NOMO-1 treated with dmso at 0.1 percent for 144 hours (cell line): ENCODE results near the gene TRMT1.
"Not testable (repeated sequence)": the region's sequence is repeated elsewhere in the genome, so short reads cannot be mapped to it uniquely, and the experiment has no call there.

Experiments used
- DNase-seq: peaks from one replicate; lab custom pipeline; 2025; ENCODE audit not compliant: unreplicated experiment; lab: John Stamatoyannopoulos, UW

The TRMT1 gene

GRCh38 chr19:13150931-13151604 lies 34.5 kb upstream of the TRMT1 start:
- no peak for DNase-seq

DNA sequence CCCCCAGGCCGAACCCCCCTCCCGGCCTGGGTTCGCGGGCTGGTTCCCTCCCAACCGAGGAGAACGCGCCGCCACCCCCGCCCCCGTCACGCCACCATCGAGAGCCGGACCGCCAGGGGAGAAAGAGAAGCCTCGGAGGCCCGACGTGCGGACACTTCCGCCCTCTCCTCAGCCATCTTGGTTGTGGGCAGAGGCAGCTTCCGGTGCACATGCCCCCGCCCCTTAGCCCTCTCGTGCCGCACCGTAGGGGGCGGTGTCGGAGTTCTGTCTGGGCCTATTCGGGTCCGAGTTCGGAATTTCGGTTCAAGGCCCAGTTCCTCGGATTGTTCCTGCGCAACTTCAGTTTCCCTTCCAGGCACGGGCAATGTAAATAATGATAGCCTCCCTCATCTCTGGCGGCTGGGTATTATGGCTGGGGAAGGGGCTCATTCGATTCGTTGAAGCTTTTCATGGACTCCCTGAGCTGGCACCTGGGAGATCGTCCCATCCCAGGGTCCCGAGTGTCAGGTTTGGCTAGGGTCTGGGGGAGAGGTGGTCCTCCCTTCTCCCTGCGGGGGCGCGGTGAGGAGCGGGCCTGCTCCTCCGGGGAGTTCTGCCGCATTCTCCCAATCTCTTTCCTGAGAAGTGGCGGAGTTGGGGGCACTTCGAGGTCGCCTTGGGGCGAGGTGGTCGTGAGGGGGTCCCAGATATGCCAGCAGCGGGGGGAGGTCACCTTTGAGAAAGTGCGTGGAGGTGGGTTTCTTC lies 33.8 kb upstream of the TRMT1 start, which contains the start of the genes IER2 and STX10:
Gene IER2, plus strand, starts transcription at position 225 of the 744 bp plus-strand sequence. CDS start 2,776 bp downstream, outside the sequence.
Gene STX10, minus strand, starts transcription at position 189 of the 744 bp plus-strand sequence. CDS start 202 bp downstream, outside the sequence.
- peak; percentile 94 for DNase-seq

DNA sequence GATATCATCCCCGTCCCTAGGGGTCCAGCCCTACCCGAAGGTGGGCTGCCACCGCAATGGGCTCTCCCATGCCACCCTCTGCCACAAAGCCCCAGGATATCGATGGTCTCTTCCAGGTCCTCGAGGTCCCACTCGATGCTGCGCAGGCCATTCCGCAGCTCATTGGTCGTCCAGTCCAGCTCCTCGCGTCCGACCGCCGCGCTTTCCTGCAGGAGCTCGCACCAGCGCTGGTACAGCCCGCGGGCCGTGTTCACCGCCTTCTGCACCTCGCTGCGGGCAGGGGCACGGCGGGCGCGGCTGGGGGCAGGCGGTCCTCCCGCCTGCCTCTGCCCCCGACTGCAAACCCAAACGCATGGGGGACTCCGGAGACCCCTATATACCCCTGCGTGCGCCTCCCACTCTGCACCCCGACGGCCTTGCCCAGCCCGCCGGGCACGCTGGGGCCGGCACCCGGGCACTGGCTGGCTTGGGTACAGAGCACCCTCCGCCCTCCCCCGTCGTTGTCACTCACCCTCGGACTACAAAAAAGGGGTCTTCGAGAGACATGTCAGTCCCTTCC lies 33.2 kb upstream of the TRMT1 start:
- DNase-seq = peak; percentile 22

DNA sequence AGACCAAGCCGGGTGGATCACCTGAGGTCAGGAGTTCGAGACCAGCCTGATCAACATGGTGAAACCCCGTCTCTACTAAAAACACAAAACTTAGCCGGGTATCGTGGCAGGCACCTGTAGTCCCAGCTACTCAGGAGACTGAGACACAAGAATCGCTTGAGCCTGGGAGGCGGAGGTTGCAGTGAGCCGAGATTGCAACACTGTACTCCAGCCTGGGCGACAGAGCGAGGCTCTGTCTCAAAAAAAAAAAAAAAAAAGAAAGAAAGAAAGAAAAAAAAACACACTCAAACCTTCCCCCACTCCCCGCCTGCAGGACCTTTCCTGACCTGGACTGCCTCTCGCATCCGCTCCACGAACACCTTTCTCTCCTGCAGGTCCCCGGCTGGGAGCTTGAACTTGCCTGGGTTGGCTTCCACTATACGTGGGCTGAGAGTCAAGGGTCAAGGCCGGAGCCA lies 32.7 kb upstream of the TRMT1 start:
- not testable (repeated sequence) for DNase-seq

DNA sequence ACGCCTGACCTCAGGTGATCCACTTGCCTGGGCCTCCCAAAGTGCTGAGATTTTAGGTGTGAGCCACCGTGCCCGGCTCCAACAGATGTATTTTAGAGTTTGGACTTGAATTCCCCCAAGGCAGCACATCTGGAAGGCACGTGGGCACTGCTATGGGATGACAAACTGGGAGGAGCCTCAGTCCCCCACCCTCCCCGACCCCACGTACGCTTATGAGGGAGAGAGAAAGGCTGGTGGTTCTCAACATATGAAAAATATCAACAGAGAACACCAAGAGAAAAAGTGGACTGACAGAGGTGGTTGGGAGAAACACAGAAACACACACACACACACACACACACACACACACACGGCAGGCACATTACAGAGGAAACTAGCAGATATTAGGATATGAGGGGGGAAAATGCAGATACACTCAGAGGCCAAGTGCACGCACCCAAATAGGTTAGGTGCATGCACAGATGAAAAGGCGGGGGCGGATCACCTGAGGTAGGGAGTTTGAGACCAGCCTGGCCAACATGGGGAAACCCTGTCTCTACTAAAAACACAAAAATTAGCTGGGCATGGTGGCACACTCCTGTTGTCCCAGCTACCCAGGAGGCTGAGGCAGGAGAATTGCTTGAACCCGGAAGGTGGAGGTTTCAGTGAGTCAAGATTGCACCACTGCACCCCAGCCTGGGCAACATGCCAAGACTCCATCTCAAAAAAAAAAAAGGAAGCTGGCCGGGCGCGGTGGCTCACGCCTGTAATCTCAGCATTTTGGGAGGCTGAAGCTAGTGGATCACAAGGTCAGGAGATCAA lies 30.4 kb upstream of the TRMT1 start:
- DNase-seq = peak; percentile 41

- DNase-seq = no peak
Observed at GRCh38 chr19:13139633-13140311, 23.2 kb upstream of the TRMT1 start.

- DNase-seq = no peak
Observed at GRCh38 chr19:13138916-13139198, 22.3 kb upstream of the TRMT1 start.

GRCh38 chr19:13138171-13138915 lies 21.8 kb upstream of the TRMT1 start:
- DNase-seq = no peak

DNA sequence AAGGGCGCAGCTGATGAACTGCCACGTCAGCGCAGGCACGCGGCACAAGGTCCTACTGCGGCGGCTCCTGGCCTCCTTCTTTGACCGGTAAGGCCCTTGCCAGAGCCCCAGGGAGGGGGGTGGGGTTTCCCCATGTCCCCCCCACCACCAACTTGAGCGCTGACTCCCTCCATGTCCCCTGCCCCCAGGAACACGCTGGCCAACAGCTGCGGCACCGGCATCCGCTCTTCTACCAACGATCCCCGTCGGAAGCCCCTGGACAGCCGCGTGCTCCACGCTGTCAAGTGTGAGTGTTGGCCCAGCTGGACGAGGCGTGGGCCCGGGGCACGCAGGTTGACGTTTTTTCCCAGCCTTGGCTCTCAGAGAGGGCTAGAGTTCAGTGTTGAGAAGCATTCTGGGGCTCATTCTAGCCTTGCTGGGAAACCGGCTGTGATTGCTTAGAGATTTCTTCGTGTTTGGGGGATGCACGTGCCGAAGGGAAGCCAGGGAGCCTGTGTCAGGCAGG lies 20.8 kb upstream of the TRMT1 start:
- no peak for DNase-seq

GRCh38 chr19:13135068-13136062 lies 18.8 kb upstream of the TRMT1 start:
- no peak for DNase-seq

DNA sequence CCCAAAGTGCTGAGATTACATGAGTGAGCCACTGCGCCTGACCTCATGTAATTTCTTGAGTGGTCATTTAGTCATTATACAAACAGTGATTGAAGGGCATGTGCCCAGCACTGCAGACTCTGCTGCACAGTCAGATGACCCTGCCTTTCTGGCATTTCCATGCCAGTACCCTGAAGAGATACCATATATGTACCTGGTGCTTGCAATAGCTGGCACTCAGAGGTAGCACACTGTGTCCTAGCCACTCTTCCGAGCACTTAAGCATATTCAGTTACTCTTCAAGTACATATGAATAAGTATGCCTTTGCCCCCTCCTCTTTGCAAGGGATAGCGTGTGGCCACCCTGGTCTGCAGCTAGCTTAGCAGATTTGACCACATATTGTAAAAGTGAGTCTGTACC lies 18.1 kb upstream of the TRMT1 start:
- no peak for DNase-seq

GRCh38 chr19:13133241-13133870 lies 16.8 kb upstream of the TRMT1 start:
- no peak for DNase-seq

DNA sequence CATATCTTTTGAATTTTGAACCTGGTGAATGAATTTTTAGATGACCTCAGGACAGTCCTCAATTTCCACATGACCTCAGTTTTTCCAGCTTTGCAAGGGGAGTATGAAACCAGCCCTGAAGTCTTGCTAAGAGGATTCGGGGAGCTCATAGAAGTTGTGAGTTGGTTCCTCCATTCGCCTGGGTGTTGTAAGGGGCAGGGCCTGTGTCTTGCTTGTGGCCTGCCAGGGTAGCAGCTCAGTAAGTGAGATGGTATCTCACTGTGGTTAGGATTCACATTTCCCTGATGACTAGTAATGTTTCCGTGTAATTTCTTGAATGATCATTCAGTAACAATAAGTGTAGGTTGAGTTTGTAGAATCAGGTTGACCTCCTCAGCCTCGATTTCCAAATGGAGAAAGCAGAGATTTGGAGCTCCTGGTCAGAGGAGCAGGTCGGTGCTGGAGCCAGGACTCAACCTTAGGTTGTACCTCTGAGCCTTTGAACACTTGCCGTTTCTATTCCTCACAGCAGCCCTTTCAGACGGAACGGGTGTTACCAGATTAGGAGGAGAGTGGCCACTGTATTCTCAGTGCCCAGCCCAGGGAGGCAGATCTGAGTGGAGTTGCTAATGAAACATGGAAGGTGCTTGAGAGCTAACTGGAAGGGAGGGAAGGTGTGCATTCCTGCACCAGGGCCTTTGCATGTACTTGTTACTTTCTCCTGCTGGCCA lies 16.1 kb upstream of the TRMT1 start:
- DNase-seq = no peak

DNA sequence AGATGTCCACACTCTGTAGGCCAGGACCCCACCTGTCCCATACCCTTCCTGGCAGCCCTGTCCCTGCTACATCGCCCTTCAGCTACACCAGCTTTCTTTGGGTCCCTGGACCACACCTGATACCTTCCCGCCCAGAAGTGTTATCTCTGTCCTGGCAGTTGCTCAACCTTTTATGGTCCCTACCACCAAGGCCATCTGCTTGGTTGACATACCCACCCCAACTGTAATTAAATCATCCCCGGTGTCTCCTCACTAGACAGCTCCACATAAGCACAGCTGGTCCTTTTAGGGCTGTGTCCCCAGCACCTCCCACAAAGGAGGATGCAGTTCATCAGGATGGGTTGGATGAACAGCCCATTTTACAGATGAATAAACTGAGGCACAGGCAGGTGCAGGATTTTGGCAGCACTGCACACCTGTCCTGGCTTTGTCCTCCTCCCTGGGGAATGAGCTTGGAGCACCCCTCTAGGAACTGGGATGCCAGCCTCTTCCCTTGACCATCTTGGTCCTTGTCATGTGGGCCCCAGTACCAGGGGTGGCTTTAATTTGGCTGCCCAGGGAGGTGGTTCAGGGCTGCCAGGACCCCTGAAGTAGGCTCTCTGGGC lies 14.4 kb upstream of the TRMT1 start:
- no peak for DNase-seq

DNA sequence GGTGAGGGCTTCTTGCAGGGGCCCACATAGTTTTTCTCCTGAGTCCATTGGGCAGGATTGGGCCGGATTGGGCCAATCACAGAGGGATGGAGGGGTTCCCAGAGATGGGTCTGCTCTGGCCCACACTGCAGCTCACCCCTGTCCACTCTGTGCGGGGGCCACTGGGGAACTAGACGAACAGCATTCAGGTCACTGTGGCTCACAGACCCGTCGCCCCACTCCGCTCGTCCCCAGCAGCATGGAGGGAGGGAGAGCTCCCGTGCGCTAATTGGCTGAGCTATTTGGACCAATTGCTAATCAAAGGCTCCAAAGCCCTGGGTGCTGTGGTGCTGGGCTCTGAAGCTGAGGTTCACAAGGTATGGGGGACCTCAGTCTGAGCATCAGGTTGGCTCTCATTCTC lies 12.8 kb upstream of the TRMT1 start:
- no peak for DNase-seq

DNA sequence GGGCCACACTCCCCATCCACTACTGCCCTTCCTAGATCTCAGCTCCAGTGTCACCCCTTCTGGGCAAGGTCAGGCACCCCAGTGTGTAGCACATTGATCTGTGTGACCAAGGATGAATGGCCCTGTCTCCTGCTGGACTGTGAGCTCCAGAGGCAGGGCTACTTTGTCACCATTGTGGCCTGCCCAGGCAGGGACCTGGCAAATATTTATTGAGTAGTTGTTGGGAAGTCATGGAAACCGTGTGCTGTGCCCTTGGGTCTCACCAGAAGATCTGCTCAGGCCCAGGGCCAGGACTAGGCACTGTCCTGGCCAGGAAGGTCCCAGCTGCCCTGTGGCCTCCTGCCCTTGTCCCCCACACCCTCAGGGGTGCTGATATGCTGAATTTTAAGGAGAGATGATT lies 12.0 kb upstream of the TRMT1 start:
- no peak for DNase-seq
